ENCODE measurements around the gene L3MBTL3. TPM values are rescaled to one million over a fixed set of nuclear protein-coding genes. Genes with fewer than 3 reads are reported as not detected.

Gene L3MBTL3
- total RNA-seq, 4 donors from 2014 or later, result 8.1 to 57.6 (median 21.9) TPM

DNA sequence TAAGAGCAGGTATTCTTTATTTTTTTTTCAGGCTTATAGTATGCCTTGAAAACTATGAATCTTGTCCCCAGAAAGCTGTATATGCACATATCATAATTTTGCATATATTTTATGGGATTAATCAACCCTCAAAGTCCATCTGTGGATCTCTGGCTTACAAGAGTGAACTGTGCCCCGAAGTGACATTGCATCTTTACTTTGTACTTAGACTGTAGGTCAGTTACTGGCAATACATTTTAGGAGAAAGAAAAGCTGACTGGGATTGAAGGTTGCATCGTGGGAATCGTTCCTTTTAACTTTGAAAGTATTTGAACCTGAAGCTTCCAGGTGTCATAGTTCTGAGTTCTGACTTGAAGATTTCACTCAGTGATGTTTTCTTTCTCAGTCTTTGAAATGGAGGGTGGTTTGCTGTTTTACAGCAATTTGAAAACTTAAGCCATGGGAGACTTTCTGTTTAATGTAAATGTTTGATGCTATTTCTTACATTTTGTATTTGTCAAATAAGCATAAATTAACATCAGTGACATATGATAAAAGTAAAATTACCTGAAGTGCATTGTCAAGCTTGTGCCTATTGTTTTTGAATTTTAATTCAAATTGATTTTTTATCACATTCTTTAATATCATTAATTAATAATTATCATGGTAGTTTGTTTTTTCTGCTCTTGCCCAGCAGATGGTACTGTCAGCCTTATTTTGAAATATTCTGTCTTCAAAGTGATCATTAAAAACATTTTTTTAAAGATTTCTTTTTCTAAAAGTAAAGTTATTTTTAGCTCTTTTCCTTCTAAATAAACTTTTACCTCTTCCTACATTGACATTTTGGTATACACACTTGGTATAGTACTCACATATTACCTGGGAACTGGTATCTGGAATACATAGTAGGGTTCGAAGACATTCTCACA, 29.0 kb downstream of the L3MBTL3 start:
- no peak for TF ChIP-seq EP300 (IDR thresholded peaks at IDR 0.05; ENCODE audit: low read depth)
- TF ChIP-seq POLR2AphosphoS5 (IDR thresholded peaks at IDR 0.05), result no peak
- TF ChIP-seq, protein P1, sequence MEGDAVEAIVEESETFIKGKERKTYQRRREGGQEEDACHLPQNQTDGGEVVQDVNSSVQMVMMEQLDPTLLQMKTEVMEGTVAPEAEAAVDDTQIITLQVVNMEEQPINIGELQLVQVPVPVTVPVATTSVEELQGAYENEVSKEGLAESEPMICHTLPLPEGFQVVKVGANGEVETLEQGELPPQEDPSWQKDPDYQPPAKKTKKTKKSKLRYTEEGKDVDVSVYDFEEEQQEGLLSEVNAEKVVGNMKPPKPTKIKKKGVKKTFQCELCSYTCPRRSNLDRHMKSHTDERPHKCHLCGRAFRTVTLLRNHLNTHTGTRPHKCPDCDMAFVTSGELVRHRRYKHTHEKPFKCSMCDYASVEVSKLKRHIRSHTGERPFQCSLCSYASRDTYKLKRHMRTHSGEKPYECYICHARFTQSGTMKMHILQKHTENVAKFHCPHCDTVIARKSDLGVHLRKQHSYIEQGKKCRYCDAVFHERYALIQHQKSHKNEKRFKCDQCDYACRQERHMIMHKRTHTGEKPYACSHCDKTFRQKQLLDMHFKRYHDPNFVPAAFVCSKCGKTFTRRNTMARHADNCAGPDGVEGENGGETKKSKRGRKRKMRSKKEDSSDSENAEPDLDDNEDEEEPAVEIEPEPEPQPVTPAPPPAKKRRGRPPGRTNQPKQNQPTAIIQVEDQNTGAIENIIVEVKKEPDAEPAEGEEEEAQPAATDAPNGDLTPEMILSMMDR (IDR thresholded peaks at IDR 0.05), result no peak
- no peak for TF ChIP-seq POLR2A (IDR thresholded peaks at IDR 0.05)
- 70 to 77% methylated on average over 4 of the region's 4 CpGs for WGBS, 2 donors (ENCODE audit: low coverage in 1 of 2)
- Histone ChIP-seq H3K4me3 (no peak overlapping the region), H3K36me3 (peaks cover 0 to 8% (median 4%) of the 10 kb centered on the region in 4 donors), H3K27ac (no peak overlapping the region), H3K4me1 (no peaks in the 10 kb centered on the region), H3K27me3 (no peaks in the 10 kb centered on the region), H3K9me3 (no peaks in the 10 kb centered on the region)
- no peak for DNase-seq
- intact Hi-C loops (cut with DNase I; ENCODE audit: low total_unique reads), result no loop called here
- in situ Hi-C loops (cut with MboI; ENCODE audit: low pct_ligation_motif_present in 1 of 4, low pct_unique_long_range_greater_than_20kb in 1 of 4, low sequenced_read_pairs in 3 of 4), result no loop called here

DNA sequence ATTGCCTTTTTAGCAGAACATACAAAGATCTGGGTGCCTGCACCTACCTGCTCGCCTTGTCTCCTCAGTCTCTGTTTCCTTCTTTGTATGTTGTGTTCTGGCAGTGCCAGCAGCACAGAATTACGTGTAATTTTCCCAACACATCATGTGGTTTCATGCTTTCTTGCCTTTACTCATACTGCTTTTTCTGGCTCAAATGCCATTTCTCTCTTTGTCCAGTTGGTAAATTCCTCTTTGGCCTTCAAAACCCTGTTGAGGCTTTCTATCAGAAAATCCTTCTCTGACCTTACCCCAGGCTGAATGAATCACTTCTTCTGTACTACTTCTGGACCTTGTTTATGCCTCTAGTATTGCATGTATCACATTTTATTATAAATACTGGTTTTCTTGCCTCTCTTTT, 31.8 kb downstream of the L3MBTL3 start:
- WGBS, 2 donors (ENCODE audit: low coverage in 1 of 2), result 80 to 89% methylated on average over 2 of the region's 2 CpGs
- peaks cover 0 to 16% (median 4%) of the 10 kb centered on the region in 4 donors for H3K36me3 ChIP-seq
- in situ Hi-C loops (cut with MboI; ENCODE audit: low pct_ligation_motif_present in 1 of 4, low pct_unique_long_range_greater_than_20kb in 1 of 4, low sequenced_read_pairs in 3 of 4) (no loop called here), intact Hi-C loops (cut with DNase I; ENCODE audit: low total_unique reads) (no loop called here)
- no peak overlapping the region for H3K4me3 ChIP-seq
- no peak for DNase-seq
- no peaks in the 10 kb centered on the region for H3K9me3 ChIP-seq
- no peaks in the 10 kb centered on the region for H3K4me1 ChIP-seq
- no peaks in the 10 kb centered on the region for H3K27me3 ChIP-seq
- no peak overlapping the region for H3K27ac ChIP-seq
- no peak for TF ChIP-seq POLR2AphosphoS5 (IDR thresholded peaks at IDR 0.05)
- TF ChIP-seq EP300 (IDR thresholded peaks at IDR 0.05; ENCODE audit: low read depth), result no peak
- TF ChIP-seq, protein P1 (IDR thresholded peaks at IDR 0.05), result no peak
- TF ChIP-seq POLR2A (IDR thresholded peaks at IDR 0.05), result no peak

- no peak for TF ChIP-seq POLR2A (IDR thresholded peaks at IDR 0.05)
- TF ChIP-seq EP300 (IDR thresholded peaks at IDR 0.05; ENCODE audit: low read depth), result no peak
- H3K4me1 ChIP-seq, result no peaks in the 10 kb centered on the region
- WGBS, 2 donors (ENCODE audit: low coverage in 1 of 2), result 89 to 93% methylated on average over 7 of the region's 7 CpGs
- H3K36me3 ChIP-seq, result peaks cover 0 to 16% (median 4%) of the 10 kb centered on the region in 4 donors
- no peak overlapping the region for H3K4me3 ChIP-seq
- intact Hi-C loops (cut with DNase I; ENCODE audit: low total_unique reads) (no loop called here), in situ Hi-C loops (cut with MboI; ENCODE audit: low pct_ligation_motif_present in 1 of 4, low pct_unique_long_range_greater_than_20kb in 1 of 4, low sequenced_read_pairs in 3 of 4) (no loop called here)
- H3K27me3 ChIP-seq, result no peaks in the 10 kb centered on the region
- no peaks in the 10 kb centered on the region for H3K9me3 ChIP-seq
- H3K27ac ChIP-seq, result no peak overlapping the region
- DNase-seq, result no peak
These were observed 36.3 kb downstream of the L3MBTL3 start for GRCh38 chr6:130054725-130055124.

DNA sequence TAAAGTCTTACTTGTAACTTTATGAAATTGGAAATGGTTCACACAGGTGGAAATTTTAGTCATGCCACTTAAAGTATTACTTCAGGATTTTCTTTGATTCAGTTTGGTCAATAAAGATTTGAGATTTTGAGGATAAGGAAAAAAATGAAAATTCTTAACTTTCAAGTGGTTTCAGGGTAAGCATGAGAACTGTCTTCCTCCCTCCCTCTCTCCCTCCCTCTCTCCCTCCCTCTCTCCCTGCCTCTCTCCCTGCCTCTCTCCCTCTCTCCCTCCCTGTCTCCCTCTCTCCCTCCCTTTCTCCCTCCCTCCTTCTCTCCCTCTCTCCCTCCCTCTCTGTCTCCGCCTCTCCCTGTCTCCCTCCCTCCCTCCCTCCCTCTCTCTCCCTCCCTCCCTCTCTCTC, 36.9 kb downstream of the L3MBTL3 start:
- DNase-seq, result no peak
- 100% methylated on average over 1 of the region's 1 CpG for WGBS, 2 donors (ENCODE audit: low coverage in 1 of 2)
- in situ Hi-C loops (cut with MboI; ENCODE audit: low pct_ligation_motif_present in 1 of 4, low pct_unique_long_range_greater_than_20kb in 1 of 4, low sequenced_read_pairs in 3 of 4), result no loop called here

More for the DNA sequence above, 36.9 kb downstream of the L3MBTL3 start:
- intact Hi-C loops (cut with DNase I; ENCODE audit: low total_unique reads), result no loop called here
- H3K9me3 ChIP-seq, result no peaks in the 10 kb centered on the region
- no peak for TF ChIP-seq POLR2A (IDR thresholded peaks at IDR 0.05)
- TF ChIP-seq POLR2AphosphoS5 (IDR thresholded peaks at IDR 0.05), result no peak
- TF ChIP-seq, protein P1 (IDR thresholded peaks at IDR 0.05), result no peak
- no peak for TF ChIP-seq EP300 (IDR thresholded peaks at IDR 0.05; ENCODE audit: low read depth)
- H3K36me3 ChIP-seq, result peaks cover 0 to 16% (median 4%) of the 10 kb centered on the region in 4 donors
- H3K27ac ChIP-seq, result no peak overlapping the region
- no peak overlapping the region for H3K4me3 ChIP-seq
- H3K27me3 ChIP-seq, result no peaks in the 10 kb centered on the region
- H3K4me1 ChIP-seq, result no peaks in the 10 kb centered on the region

All from transverse colon (tissue), 4 donors.